Measurements from ENCODE around the gene CFAP43.

The CFAP43 gene

DNA sequence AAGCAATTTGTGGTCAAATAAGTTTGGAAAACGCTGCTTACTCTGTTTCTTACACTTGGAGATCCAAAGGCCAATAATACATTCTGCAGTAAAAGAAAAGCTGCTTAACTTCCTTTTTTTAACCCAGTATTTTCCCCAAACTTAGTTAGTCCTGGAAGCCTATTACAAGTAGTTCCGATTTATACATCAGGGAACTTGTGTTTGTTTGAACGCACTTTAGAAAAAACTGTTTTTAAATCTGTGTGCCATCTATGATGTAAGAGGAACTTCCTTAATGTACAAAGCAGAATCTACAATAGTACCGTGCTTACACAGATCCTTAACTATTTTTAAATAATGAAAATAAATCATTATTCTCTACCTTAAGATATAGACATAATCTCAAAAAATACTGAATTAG lies 87.2 kb downstream of the CFAP43 start:
- Mint-ChIP-seq H3K27ac (no peak overlapping the region), H3K4me1 (ENCODE audit: low read depth) (no peaks in the 10 kb centered on the region), H3K27me3 (peaks cover 9% of the 10 kb centered on the region), H3K9me3 (ENCODE audit: low read depth) (no peaks in the 10 kb centered on the region), H3K36me3 (no peaks in the 10 kb centered on the region), H3K4me3 (no peak overlapping the region)

DNA sequence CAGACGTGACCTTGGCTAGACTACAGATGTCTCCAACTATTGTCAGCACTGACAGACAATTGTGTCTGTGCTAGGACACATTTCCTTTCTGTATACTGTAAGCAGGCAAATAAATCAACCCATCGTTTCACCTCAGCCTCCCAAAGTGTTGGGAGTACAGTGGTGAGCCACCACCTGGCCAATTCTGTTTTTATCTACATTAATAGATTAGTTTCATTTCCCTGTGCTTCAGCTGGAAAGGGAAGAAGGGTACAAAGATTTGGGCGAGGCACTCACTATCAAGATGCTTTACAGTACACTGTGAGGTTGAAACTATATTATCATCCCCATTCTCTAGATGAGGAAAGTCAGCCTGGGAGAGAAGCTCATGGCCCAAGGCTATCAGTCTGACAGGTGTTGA lies 88.3 kb downstream of the CFAP43 start:
- H3K4me1 Mint-ChIP-seq (ENCODE audit: low read depth), result no peaks in the 10 kb centered on the region

GRCh38 chr10:104142081-104142480 lies 90.1 kb downstream of the CFAP43 start:
- Mint-ChIP-seq H3K9me3 (ENCODE audit: low read depth) (no peaks in the 10 kb centered on the region), H3K4me3 (no peak overlapping the region)

More for the DNA sequence above, 88.3 kb downstream of the CFAP43 start:
- no peaks in the 10 kb centered on the region for H3K36me3 Mint-ChIP-seq
- H3K27ac Mint-ChIP-seq, result no peak overlapping the region
- no peak overlapping the region for H3K4me3 Mint-ChIP-seq
- H3K9me3 Mint-ChIP-seq (ENCODE audit: low read depth), result no peaks in the 10 kb centered on the region
- peaks cover 7% of the 10 kb centered on the region for H3K27me3 Mint-ChIP-seq

GRCh38 chr10:104139221-104139620 lies 92.9 kb downstream of the CFAP43 start:
- no peak overlapping the region for H3K27ac Mint-ChIP-seq

More at GRCh38 chr10:104142081-104142480, 90.1 kb downstream of the CFAP43 start:
- no peaks in the 10 kb centered on the region for H3K4me1 Mint-ChIP-seq (ENCODE audit: low read depth)
- H3K27ac Mint-ChIP-seq, result no peak overlapping the region
- H3K27me3 Mint-ChIP-seq, result peaks cover 7% of the 10 kb centered on the region
- H3K36me3 Mint-ChIP-seq, result no peaks in the 10 kb centered on the region

DNA sequence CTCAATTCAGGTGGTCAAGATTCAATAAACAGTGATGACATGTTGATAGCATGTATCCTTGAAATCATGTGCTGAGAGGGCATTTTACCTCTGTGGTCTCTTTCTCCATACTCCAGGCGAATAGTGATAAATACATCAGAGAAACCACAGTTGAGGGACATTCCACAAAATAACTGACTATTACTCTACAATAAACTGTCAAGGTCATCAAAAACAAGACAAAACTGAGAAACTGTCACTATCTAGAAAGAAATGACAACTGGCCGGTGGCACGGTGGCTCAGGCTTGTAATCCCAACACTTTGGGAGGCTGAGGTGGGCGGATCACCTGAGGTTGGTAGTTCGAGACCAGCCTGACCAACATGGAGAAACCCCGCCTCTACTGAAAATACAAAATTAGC lies 94.0 kb downstream of the CFAP43 start:
- Mint-ChIP-seq H3K9me3 (ENCODE audit: low read depth) (no peaks in the 10 kb centered on the region), H3K27ac (no peak overlapping the region), H3K4me1 (ENCODE audit: low read depth) (no peaks in the 10 kb centered on the region), H3K36me3 (peaks cover 2% of the 10 kb centered on the region), H3K27me3 (peaks cover 8% of the 10 kb centered on the region), H3K4me3 (no peak overlapping the region)

More at GRCh38 chr10:104139221-104139620, 92.9 kb downstream of the CFAP43 start:
- Mint-ChIP-seq H3K4me1 (ENCODE audit: low read depth) (no peaks in the 10 kb centered on the region), H3K27me3 (peaks cover 7% of the 10 kb centered on the region), H3K36me3 (no peaks in the 10 kb centered on the region), H3K9me3 (ENCODE audit: low read depth) (no peaks in the 10 kb centered on the region), H3K4me3 (no peak overlapping the region)

- H3K4me1 Mint-ChIP-seq (ENCODE audit: low read depth), result peaks cover 4% of the 10 kb centered on the region
- H3K27me3 Mint-ChIP-seq, result peaks cover 8% of the 10 kb centered on the region
- peaks cover 2% of the 10 kb centered on the region for H3K36me3 Mint-ChIP-seq
- H3K9me3 Mint-ChIP-seq (ENCODE audit: low read depth), result no peaks in the 10 kb centered on the region
- H3K4me3 Mint-ChIP-seq, result no peak overlapping the region
- no peak overlapping the region for H3K27ac Mint-ChIP-seq
Observed at GRCh38 chr10:104130041-104130440, 102.1 kb downstream of the CFAP43 start.

DNA sequence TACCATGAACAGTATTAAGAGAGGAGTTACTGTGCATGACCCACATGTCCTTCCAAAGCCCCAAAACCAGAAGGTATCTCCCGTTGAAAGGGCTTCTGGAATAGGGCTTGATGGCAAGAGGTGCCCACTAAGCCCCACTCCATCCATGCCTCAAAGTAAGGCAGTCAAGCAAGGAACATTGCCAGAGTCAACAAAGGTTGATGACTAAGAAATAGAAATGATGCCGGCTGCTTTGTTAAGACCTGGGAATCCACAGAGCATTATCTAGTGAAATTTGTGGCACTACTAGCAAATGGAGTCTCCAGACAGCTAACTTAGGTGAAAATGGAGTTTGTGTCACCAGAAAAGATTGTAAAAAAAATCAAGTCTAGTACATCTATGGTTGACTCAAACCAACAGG lies 104.0 kb downstream of the CFAP43 start:
- Mint-ChIP-seq H3K27ac (no peak overlapping the region), H3K36me3 (no peaks in the 10 kb centered on the region), H3K9me3 (ENCODE audit: low read depth) (no peaks in the 10 kb centered on the region), H3K4me1 (ENCODE audit: low read depth) (peaks cover 11% of the 10 kb centered on the region), H3K4me3 (no peak overlapping the region), H3K27me3 (peaks cover 4% of the 10 kb centered on the region)

GRCh38 chr10:104127411-104127810 lies 104.8 kb downstream of the CFAP43 start:
- H3K27me3 Mint-ChIP-seq, result no peaks in the 10 kb centered on the region
- no peak overlapping the region for H3K27ac Mint-ChIP-seq
- no peak overlapping the region for H3K4me3 Mint-ChIP-seq
- H3K36me3 Mint-ChIP-seq, result no peaks in the 10 kb centered on the region
- peaks cover 18% of the 10 kb centered on the region for H3K4me1 Mint-ChIP-seq (ENCODE audit: low read depth)
- no peaks in the 10 kb centered on the region for H3K9me3 Mint-ChIP-seq (ENCODE audit: low read depth)

- H3K9me3 Mint-ChIP-seq (ENCODE audit: low read depth), result no peaks in the 10 kb centered on the region
- peak overlapping the region; percentile 93 for H3K4me3 Mint-ChIP-seq
- peaks cover 33% of the 10 kb centered on the region for H3K4me1 Mint-ChIP-seq (ENCODE audit: low read depth)
- no peaks in the 10 kb centered on the region for H3K27me3 Mint-ChIP-seq
- H3K36me3 Mint-ChIP-seq, result no peaks in the 10 kb centered on the region
- peak overlapping the region; percentile 70 for H3K27ac Mint-ChIP-seq
Observed at GRCh38 chr10:104123397-104123796, 108.8 kb downstream of the CFAP43 start.

- Mint-ChIP-seq H3K4me1 (ENCODE audit: low read depth) (peaks cover 41% of the 10 kb centered on the region), H3K4me3 (peak overlapping the region; percentile 93), H3K27me3 (peaks cover 2% of the 10 kb centered on the region), H3K36me3 (no peaks in the 10 kb centered on the region), H3K9me3 (ENCODE audit: low read depth) (no peaks in the 10 kb centered on the region), H3K27ac (peak overlapping the region; percentile 97)
Observed at GRCh38 chr10:104122225-104123107, 109.7 kb downstream of the CFAP43 start.

DNA sequence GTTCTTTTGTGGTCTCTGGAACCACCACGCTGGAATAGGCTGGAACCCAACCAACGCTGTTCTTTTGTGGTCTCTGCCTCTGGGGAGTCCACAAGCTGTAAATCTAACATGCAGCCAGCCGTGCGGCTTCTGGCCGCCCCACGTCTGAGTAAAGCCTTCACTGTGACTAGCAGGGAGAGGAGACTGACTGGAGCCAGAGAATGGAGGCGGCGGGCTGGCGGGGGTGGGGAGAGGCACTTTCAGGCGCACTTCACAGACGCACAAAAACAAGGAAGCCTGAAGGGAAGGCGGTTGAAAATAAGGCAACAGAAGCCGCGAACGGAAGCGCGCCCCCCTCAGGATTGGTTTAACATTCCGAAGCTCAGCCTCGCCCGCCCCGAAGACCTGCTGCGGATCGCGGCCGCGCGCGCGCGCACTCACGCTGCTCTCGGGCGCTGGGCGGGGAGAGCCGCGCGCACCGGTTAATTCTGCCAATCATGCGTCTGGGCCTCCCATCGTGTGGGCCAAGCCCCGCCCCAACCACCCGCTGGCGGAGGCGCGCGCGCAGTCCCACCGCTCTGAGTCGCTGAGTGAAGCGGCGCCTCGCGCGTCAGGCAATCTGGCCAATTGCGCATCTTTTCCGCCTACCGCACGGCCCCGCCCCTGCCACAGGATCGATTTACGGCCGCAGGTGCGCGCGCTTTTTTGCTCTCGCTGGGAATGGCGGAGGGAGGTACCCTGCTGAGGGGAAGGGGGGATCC lies 110.5 kb downstream of the CFAP43 start, which contains the start of gene SFR1:
Gene SFR1, plus strand, starts transcription at position 687 of the 740 bp plus-strand sequence. Its CDS starts 13 bp downstream, at position 700.
- H3K27me3 Mint-ChIP-seq, result peaks cover 2% of the 10 kb centered on the region
- no peaks in the 10 kb centered on the region for H3K36me3 Mint-ChIP-seq
- H3K4me1 Mint-ChIP-seq (ENCODE audit: low read depth), result peaks cover 45% of the 10 kb centered on the region
- no peaks in the 10 kb centered on the region for H3K9me3 Mint-ChIP-seq (ENCODE audit: low read depth)
- peak within 1 kb of the TSS; percentile 93 for H3K4me3 Mint-ChIP-seq
- H3K27ac Mint-ChIP-seq, result peak within 1 kb of the TSS; percentile 97

GRCh38 chr10:104120903-104121484 lies 111.2 kb downstream of the CFAP43 start:
- Mint-ChIP-seq H3K27ac (peak overlapping the region; percentile 97), H3K27me3 (peaks cover 2% of the 10 kb centered on the region), H3K4me3 (peak overlapping the region; percentile 93), H3K4me1 (ENCODE audit: low read depth) (peaks cover 48% of the 10 kb centered on the region), H3K9me3 (ENCODE audit: low read depth) (no peaks in the 10 kb centered on the region), H3K36me3 (no peaks in the 10 kb centered on the region)

- H3K27ac Mint-ChIP-seq, result peak overlapping the region; percentile 97
- peaks cover 48% of the 10 kb centered on the region for H3K4me1 Mint-ChIP-seq (ENCODE audit: low read depth)
- no peaks in the 10 kb centered on the region for H3K36me3 Mint-ChIP-seq
- H3K9me3 Mint-ChIP-seq (ENCODE audit: low read depth), result no peaks in the 10 kb centered on the region
- peak overlapping the region; percentile 93 for H3K4me3 Mint-ChIP-seq
- peaks cover 2% of the 10 kb centered on the region for H3K27me3 Mint-ChIP-seq
Observed at GRCh38 chr10:104120512-104120902, 111.7 kb downstream of the CFAP43 start.

DNA sequence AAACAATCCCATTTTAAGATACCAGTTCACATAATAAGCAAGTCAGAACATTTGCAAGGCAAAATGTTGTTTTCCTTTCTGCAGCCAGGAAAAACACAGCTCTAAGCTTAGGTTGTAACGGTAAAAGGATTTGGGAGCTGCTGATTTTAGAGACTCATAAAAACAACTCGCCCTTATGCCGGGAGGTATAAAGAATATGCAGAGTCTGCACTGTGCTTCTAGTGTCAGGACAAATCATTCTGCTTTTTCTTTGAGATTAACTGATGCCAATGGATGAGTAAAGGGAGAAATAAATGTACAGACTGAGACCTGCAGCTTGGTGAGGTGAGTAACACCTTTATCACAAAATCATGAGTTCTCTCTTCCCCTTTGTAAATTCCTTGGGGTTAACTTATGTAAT lies 112.2 kb downstream of the CFAP43 start:
- H3K27ac Mint-ChIP-seq, result peak overlapping the region; percentile 97
- peaks cover 2% of the 10 kb centered on the region for H3K27me3 Mint-ChIP-seq
- H3K36me3 Mint-ChIP-seq, result no peaks in the 10 kb centered on the region
- no peaks in the 10 kb centered on the region for H3K9me3 Mint-ChIP-seq (ENCODE audit: low read depth)
- peaks cover 43% of the 10 kb centered on the region for H3K4me1 Mint-ChIP-seq (ENCODE audit: low read depth)
- peak overlapping the region; percentile 93 for H3K4me3 Mint-ChIP-seq

- Mint-ChIP-seq H3K27ac (peak overlapping the region; percentile 50), H3K4me3 (no peak overlapping the region), H3K27me3 (peaks cover 2% of the 10 kb centered on the region), H3K4me1 (ENCODE audit: low read depth) (peaks cover 33% of the 10 kb centered on the region), H3K9me3 (ENCODE audit: low read depth) (no peaks in the 10 kb centered on the region), H3K36me3 (no peaks in the 10 kb centered on the region)
Observed at GRCh38 chr10:104117839-104118323, 114.3 kb downstream of the CFAP43 start.

All from activated naive CD8-positive, alpha-beta T cell (primary cell).